HG03097 (cell line): Measurements from ENCODE around the gene KCNRG.
"Not testable (repeated sequence)": the region's sequence is repeated elsewhere in the genome, so short reads cannot be mapped to it uniquely, and the experiment has no call there.

Source experiments
- ATAC-seq: cut with Tn5 transposase; IDR thresholded peaks from one replicate; pipeline ENCODE4 v1.9.1; 2021; ENCODE audit not compliant: unreplicated experiment, low FRiP score

The KCNRG gene, protein sequence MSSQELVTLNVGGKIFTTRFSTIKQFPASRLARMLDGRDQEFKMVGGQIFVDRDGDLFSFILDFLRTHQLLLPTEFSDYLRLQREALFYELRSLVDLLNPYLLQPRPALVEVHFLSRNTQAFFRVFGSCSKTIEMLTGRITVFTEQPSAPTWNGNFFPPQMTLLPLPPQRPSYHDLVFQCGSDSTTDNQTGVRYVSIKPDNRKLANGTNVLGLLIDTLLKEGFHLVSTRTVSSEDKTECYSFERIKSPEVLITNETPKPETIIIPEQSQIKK

DNA sequence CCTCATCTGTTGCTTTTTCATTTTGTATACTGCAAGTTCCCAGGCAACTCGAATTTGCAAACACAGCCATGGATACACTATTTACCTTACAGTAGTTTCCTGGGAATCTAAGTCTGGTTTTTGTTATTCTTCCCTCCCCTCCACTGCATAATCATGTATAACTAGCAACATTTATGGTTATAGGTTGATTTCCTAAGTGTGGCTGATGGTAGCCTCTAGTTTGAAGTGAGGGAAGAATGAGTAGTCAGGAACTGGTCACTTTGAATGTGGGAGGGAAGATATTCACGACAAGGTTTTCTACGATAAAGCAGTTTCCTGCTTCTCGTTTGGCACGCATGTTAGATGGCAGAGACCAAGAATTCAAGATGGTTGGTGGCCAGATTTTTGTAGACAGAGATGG lies at the start of gene KCNRG:
Gene KCNRG, plus strand, starts transcription at position 187 of the 400 bp plus-strand sequence. Its CDS starts 50 bp downstream, at position 237.
- ATAC-seq: no peak

DNA sequence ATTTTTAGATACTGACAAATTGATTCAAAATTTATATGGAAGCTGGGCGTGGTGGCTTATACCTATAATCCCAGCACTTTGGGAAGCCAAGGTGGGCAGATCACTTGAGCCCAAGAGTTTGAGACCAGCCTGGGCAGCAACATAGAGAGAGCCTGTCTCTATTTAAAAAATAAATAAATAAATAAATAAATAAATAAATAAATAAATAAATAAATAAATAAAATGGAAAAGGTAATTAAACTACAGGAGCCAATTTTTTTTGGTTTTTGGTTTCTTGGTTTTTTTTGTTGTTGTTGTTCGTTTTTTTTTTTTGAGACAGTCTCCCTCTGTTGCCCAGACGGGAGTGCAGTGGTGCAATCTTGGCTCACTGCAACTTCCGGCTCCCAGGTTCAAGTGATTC lies 47.8 kb upstream of the KCNRG start:
- no peak for ATAC-seq

DNA sequence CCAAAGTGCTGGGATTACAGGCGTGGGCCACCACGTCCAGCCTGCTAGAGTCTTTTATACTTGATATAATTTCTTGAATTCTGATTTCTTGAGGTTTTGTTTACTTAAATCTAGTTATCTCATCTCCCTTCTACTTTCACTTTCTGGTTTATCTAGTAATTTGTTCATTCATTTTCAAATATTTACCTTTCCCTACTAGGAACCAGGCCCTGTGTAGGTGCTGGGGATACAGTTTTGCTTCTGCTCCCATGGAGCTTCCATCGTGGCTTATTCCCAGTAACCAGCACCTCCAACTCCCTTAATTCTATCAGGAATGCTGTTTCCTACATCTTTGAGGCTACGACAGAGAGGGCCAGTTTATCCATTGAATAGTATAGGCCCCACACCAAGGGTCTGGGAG lies 42.5 kb upstream of the KCNRG start:
- no peak for ATAC-seq

DNA sequence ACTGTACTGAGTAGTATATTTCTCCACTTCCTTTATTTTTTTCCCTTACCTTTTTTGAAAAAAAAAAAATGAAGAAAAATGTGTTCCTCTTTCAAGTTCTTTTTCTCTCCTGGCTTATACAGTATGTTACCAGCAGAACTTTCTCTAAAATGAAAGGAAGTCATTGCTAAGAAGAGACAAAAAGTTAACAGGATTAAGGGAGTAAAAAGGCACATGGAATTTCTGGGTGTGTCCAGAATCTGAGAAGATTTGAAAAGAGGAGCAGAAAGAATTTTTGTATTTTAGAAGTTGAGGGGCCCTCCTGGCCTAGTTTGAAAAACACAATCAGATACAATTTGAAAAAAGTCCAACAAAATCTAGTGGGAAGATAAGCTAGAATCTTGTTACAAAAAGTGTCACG lies 39.4 kb upstream of the KCNRG start:
- ATAC-seq: no peak

DNA sequence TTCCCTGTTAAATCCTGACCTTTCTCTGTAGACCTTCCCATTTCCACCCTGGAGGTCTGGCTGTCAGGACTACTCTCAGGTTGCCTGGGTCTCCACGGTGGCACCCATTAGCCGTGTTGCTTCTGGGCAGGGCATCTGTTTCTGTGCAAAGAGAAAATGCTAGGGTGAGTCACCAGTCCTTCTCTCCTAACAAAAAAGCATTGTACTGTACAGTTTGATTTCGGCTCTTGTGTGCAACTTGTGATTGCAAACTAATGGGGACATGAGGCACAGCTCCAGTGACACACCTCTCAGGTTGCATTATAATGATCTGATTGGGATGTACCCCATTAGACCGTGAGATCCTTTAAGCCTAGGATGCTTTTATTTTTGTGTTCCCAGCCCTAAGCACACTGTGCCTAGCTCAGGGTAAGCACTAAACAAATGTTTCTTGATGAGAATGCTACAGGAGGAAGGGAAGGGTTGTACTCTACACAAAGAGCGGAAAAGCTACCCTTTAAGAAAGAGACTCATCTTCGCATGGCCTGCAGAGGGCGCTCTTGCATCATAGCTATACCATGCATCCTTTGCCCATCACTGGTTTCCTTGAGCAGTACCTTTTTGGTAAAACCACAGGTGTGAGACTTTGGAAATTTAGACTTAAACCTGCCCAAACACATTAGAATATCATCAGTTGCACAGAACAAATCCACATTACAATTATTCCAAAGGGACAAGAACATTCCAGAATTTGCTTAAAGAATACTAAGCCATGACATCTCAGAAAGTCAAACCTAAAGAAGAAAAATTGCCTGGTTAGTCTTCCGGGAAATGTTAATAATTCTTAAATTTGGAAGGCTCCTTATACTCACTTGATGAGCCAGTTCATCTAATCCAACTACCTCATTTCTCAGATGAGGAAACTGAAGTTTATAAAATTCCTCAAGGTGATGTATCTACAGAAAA lies 38.7 kb upstream of the KCNRG start:
- ATAC-seq: no peak

DNA sequence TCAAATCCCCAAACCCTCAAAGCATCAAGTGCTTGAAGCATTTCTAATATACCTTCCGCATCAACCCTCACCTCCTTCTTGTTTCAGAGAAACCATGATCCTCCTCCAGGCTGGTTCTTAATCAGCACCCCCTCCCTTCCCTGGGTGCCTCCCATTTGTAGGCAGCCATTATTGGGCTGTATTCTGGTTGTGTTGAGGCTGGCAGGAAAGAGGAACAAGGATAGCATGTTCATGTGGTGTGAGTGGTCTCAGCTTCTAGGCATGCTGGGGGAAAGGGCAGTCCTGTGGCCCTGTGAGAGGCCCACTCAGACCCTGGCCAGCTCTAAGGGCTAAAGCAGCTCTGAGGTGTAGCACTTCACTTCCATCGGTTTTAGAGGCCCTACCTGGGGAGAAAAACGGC lies 37.3 kb upstream of the KCNRG start:
- ATAC-seq: no peak

DNA sequence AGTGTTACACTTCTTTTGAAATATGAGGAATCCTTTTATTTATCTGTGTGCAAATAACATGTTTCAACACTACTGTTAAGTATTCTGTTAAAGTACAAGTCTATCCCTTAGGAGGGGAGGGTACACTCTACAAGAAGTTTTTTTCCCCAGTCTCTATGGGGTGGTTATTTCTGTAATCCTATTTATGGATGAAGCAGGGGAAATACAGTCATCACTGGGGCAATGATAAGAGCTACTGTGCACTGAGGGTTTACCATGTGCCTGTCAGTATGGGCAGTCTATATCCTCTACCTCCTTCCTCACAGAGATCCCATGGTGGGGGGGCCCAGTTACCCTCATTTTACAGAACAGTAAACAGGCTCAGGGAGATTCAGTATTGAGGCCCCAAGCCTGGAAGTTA lies 35.0 kb upstream of the KCNRG start:
- no peak for ATAC-seq

DNA sequence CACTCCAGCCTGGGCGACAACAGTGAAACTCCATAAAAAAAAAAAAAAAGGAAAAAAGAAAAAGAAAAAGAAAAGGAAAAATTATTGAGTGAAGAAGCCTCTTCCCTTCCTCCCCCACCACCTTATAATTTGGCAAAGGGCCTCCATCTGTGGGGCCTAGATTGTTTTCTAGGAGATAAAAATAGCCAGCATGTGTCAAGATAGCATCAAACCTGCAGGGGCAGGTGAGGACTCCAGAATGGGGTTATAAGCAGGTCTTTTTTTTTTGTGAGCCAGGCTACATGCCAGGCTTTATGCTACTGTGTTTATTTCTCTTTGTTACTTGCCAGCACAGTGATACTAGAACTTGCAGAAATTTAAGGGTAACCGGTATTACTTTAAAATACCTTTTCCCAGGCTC lies 30.1 kb upstream of the KCNRG start:
- no peak for ATAC-seq

DNA sequence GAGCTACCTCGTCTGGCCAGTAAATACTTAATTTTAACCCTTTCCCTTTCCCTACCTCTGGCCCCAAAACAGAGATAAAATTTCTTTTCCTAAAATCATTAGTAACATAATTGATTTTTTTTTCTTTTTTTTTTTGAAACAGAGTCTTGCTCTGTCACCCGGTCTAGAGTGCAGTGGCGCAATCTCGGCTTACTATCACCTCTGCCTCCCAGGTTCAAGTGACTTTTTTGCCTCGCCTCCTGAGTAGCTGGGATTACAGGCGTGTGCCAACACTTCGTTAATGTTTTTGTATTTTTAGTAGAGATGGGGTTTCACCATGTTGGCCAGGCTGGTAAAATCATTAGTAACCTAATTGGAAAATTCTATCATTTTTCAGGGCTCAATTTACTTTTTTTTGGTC lies 28.8 kb upstream of the KCNRG start:
- ATAC-seq: no peak

DNA sequence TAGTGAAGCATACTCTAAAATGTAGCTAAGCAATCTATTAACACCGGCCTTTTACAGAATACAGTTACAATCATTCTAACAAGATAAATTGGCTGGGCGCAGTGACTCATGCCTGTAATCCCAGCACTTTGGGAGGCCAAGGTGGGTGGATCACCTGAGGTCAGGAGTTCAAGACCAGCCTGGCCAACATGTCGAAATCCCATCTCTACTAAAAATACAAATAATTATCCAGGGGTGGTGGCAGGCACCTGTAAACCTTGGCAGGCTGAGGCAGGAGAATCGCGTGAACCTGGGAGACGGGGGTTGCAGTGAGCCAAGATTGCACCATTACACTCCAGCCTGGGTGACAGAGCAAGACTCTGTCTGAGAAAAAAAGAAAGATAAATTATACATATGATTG lies 24.6 kb upstream of the KCNRG start:
- ATAC-seq: not testable (repeated sequence)

DNA sequence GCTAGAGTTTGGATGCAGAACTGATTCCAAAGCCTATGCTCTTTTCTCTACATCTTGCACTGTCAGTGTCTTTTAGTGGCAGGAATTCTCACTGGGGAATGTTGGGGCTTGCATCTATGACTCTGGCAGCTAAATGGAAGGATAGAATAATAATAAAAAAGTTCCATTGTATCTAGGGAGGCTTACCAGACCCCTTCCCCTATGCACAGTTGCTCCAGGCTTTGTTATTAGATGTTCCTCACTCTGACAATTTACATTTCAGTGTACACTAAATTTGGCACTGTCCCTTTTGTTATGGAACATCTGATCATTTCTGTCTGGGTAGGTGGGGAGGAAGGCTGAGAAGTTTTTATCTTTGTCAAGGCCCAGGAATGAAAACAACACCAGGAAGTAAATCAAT lies 22.1 kb upstream of the KCNRG start:
- ATAC-seq: no peak

DNA sequence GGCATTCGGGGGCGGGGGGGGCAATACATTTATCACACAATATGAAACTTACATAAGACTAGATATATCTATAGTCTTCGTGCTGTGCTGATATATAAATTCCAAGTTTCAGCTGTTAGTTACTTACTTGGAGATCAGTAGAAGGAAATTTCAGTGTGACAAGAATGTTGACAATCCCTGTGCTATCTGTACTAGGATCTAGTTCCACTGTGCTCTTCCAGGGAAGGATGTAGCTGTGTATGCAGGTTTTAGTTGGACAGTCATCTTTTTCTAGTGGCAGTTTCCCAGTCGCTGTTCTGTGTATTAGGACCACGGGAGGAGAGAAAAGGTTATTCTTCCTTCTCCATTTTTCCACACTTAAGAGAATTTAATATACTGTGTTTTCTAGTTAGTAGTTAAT lies 21.6 kb upstream of the KCNRG start:
- no peak for ATAC-seq

DNA sequence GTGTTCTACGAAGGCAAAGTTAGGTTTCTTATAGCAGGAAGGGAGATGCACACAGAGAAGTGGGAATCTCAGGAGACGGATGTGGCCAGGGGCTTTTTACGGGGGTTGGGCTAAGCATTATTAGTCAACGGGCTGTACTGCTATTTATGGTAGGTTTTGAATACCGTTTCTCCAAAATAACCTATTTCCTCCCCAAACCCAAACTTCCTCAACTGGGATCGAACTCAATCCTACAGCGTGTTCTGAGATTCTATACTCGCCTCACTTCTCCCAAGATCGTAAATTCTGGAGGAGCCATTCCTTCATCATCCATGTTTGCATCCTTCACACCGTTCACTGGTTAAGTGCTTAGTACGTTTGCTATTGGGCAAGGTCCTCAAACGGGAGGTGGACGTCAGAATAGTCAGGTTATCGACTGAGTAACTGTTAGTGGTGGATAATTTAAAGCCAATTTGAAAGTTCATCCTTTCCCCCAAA lies 19.6 kb upstream of the KCNRG start:
- ATAC-seq: no peak

DNA sequence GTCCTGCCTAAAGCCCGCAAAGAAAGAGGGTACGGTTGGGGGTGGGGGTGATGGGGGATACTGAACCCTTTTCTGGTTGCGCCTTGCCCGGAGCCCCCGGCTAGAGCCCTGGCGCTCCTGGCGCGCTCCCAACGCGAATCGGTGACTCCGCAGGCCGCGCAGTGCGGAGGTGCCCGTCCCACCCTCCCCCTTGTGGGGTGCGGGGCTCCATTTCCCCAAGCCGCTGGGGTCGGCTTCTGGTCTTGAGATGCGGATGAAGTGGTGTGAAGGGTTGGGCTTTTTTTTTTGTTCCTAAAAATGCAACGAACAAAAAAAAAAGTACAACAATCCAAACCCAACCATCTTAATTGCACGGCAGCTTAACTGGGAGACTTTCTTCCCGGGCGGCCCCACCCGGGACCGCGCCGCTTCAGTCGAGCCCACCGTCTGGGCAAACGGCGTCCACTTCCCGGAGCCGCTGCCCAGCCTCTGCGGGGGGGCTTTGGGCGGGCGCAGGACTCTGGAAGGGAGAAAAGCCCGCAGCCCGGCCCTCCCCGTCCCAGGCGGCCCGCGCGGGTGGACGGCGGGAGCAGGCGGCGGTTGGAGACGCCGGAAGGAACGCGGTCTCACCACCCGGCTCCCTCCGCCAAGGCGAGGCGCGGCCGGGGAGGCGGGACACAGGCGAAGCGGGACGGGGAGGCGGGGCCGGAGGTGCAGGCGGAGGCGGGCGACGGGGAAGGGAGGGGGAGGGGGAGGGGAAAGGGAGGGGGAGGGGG lies 18.9 kb upstream of the KCNRG start:
- ATAC-seq: peak; percentile 47

DNA sequence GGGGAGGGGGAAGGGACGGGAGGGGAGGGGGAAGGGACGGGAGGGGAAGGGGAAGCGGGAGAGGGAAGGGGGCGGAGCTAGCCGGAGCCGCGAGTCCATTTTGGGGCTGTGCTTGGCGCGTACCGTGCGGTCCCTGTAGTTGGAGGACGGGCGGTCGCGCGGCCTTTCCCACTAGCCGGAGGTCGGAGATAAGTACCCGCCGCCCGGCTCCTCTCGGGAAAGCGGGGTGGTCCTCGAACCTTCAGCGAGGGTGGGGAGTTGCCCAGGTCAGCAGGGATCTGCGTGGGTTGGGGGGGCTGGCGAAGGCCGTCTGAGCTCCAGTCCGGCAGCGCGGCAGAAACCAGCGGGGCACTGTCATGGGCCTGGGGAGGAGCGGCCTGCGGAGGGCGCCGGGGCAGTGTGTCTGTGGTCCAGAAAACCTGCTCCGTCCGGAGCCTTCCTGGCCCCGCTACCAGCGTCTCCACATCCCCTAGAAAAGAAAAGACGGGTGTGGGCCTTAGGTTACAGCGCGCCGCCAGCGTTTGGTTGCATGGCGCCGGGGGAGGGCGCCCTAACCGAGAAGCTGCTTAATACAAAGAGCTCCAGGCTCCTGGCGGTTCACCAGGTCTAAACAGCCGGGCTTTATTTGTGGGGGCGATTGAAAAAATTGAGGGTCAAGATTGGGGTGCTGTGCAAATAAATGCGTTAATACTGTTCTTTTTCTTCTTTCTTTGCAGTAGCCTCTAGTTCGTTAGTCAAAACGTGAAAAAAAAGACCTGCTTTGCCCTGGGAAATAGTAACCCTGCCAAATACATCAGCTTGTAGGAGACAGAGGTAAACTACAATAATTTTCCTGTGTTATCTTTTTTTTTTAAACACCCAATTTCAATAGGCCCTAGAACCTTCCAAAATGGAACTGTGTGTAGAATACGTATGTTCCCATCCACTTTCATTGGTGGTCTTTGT lies 18.0 kb upstream of the KCNRG start, which contains the start of gene TRIM13:
Gene TRIM13, plus strand, starts transcription at position 92 of the 945 bp plus-strand sequence. CDS start 14,899 bp downstream, outside the sequence.
- ATAC-seq: peak; percentile 67

DNA sequence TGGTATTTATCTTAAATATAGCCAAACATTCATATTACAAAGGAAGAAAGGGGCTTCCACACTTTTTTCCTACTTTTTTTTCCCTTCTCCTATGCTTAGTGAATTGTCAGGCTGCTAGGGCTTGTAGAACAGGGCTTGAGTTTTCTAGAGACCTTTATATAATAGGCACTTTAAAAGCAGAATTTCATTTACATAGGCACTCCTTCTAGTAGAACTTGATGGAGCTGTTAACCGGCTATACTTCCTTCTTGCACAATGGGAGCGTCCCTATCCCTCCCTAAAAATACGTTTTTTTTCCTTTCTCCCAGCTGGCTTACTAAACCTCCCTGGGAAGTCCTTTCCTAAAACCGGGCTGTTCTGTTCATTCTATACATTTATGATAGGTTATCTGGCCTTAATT lies 17.3 kb upstream of the KCNRG start:
- no peak for ATAC-seq

DNA sequence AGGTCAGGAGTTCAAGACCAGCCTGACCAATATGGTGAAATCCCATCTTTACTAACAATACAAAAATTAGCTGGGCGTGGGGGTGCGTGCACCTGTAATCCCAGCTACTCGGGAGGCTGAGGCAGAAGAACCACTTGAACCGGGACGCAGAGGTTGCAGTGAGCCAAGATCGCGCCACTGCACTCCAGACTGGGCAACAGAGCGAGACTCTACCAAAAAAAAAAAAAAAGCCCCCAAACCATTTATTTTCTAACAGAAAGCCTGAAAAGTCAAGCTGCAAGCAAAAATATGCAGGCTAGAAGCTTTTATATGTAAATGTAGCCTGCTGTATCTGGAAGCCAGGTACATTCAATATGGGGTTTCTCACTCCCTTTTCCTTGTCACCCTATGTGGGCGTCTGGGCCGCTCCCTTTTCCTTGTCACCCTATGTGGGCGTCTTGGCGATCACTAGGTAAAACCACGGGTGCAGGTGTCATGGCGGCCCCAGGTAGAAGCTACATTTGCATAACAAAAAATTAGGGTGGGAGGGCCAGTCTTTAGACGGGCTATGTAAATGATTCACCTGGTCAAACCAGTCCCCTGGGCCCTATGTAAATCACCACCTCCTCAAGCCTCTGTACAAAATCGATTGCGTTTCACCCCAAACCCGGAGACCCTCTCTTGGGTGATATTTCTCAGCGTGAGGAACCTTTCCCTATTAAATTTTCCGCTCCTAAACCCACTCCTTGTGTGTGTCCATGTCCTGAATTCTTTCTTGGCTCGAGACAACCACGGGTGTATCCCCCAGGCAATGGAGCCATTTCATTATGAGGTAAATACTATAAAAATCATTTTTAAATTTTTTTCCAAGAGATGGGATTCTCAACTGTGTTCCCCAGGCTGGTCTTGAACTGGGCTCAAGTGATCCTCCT lies 16.3 kb upstream of the KCNRG start:
- ATAC-seq: no peak

DNA sequence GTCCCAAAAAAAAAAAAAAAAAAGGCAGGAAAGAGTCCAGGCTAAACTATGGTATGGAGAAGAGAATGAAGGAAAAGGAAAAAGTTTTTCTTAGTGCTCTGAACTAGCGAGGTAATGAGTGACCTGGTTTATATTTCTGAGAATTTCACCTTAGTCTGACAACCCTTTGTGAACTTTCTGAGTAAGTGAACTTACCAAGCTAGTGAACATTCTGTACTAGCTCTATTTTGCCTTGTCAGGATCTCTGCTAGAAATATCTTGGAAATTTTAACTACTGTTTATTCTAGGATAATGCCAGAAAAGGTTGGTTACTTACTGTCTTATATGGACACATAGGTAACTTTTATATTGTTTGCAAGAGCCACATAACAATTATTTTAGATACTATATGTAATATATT lies 14.0 kb upstream of the KCNRG start:
- ATAC-seq: no peak
